Tibial nerve (tissue), 4 donors: ENCODE results near the gene EBNA1BP2.

ENCODE experiments used
- EP300 ChIP-seq, 2 donors: sonication (generic); formaldehyde crosslinking; IDR thresholded peaks; one replicate each; pipeline ENCODE4 v1.6.1; 2017; ENCODE audit warnings: antibody characterized with exemption in 2 of 2, mild to moderate bottlenecking in 1 of 2
- POLR2A ChIP-seq, 2 donors: fragments of 450-650 bp; IDR thresholded peaks; one replicate each; pipeline ENCODE4 v1.6.1; 2017; ENCODE audit warnings: antibody characterized with exemption in 2 of 2, mild to moderate bottlenecking in 2 of 2, moderate library complexity in 2 of 2
- TF ChIP-seq, protein P1 (sequence below), 5 experiments: fragments of 200-600 bp in 3 of 5; fragments of 450-650 bp in 2 of 5; sonication (generic) in 3 of 5; IDR thresholded peaks; one replicate each; pipeline ENCODE4 v1.5.1; 2016 to 2019; ENCODE audit warnings: antibody characterized with exemption in 5 of 5, mild to moderate bottlenecking in 3 of 5, moderate library complexity in 2 of 5

DNA sequence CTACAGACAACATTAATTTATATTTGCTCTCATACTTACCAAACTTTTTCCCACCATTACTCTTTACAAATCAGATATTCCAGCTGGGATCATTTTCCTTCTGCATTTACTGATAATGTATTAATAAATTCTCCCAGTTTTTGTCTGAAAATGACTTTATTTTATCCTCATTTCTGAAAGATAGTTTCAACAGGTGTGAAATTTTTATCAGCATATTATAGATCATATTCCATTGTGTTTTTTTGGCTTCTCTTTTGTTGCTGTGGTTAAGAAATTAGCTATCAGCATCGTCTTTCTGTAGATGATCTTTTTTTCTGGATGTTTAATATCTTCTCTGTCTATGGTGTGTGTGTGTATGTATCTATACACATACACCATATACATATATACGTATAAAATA, 2.8 kb upstream of the EBNA1BP2 start:
- TF ChIP-seq, protein P1, sequence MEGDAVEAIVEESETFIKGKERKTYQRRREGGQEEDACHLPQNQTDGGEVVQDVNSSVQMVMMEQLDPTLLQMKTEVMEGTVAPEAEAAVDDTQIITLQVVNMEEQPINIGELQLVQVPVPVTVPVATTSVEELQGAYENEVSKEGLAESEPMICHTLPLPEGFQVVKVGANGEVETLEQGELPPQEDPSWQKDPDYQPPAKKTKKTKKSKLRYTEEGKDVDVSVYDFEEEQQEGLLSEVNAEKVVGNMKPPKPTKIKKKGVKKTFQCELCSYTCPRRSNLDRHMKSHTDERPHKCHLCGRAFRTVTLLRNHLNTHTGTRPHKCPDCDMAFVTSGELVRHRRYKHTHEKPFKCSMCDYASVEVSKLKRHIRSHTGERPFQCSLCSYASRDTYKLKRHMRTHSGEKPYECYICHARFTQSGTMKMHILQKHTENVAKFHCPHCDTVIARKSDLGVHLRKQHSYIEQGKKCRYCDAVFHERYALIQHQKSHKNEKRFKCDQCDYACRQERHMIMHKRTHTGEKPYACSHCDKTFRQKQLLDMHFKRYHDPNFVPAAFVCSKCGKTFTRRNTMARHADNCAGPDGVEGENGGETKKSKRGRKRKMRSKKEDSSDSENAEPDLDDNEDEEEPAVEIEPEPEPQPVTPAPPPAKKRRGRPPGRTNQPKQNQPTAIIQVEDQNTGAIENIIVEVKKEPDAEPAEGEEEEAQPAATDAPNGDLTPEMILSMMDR (IDR thresholded peaks at IDR 0.05), result no peak
- TF ChIP-seq POLR2A (IDR thresholded peaks at IDR 0.05) (no peak), EP300 (IDR thresholded peaks at IDR 0.05) (no peak)
